ENCODE measurements around the gene BLOC1S1. TPM values are rescaled to one million over a fixed set of nuclear protein-coding genes. Genes with fewer than 3 reads are reported as not detected.
A peak's percentile ranks its signal among the peaks of the same experiment; 100 is the strongest.

Gene BLOC1S1
- total RNA-seq, 1 experiment from 2014 or later: 83.4 TPM

DNA sequence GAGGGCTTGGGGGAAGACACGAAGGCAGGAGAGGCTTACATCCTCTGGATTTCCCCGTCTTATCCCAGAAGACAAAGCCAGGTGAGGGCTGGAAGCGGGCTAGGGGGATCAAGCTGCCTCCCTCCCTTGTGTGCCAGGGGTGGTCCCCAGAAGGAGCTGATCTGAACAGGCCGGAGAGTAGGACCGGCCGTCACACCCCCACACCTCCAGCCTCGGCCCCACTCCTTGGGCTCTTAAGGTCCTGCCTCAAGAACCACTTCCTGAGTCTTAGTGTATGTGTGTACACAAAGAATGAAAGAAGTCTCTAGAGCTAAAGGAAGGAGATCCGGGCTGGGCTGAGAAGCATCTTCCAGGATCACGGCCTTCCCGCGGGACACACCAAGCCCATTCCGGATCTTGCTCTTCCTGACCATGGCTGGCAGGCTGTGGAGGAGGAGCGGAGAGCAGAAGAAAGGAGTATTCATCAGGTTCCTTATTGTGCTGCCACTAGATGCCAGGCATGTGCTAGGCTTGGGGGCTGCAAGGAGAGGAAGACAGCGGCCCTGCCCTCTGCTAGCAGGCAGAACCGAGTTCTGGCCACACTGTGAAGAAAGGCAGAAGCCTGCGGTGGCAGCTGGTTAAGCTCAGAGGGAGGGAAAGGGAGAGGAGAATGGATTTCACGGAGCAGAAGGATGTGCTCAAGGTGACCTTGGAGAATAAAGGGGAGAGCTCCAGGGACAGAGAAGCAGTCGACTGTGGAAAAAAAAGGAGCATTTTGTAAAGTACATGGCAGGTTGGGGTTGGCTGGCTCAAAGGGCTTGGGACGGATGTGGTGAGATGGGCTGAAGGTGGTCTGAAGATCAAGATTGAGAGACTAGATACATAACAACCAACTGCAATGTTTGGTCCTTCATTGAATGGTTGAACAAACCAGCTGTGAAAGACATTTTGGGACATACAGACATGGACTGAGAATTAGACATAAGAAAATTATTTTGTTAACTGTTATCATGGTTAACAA lies 14.3 kb downstream of the BLOC1S1 start:
- H3K36me3 ChIP-seq (ENCODE audit: insufficient read depth, low read length): no peaks in the 10 kb centered on the region
- peaks cover 14% of the 10 kb centered on the region for H3K79me2 ChIP-seq (ENCODE audit: low read length)
- peak overlapping the region; percentile 96 for H3K9ac ChIP-seq (ENCODE audit: low read length)
- H3K9me2 ChIP-seq (replicated peaks; ENCODE audit: insufficient read depth, low read length): no peaks in the 10 kb centered on the region
- peak overlapping the region; percentile 95; the same call in 1 of the 2 replicates for H2AFZ ChIP-seq (ENCODE audit: low read length)
- H3K9me3 ChIP-seq (ENCODE audit: low read length): no peaks in the 10 kb centered on the region
- peak overlapping the region; percentile 95 for H3K4me3 ChIP-seq (ENCODE audit: low read length)
- no peak overlapping the region for H3K27ac ChIP-seq (ENCODE audit: low read length)
- no peaks in the 10 kb centered on the region for H4K20me1 ChIP-seq (ENCODE audit: insufficient read depth, low read depth, low read length)
- peak overlapping the region; percentile 99 for H3K4me2 ChIP-seq (ENCODE audit: low read depth, low read length, poor library complexity, severe bottlenecking)
- peaks cover 47% of the 10 kb centered on the region for H3K4me1 ChIP-seq (ENCODE audit: low read length)
- peak; percentile 60 for DNase-seq
- no peaks in the 10 kb centered on the region for H3K27me3 ChIP-seq (ENCODE audit: low read length)

GRCh38 chr12:55732288-55732687 lies 16.4 kb downstream of the BLOC1S1 start:
- peaks cover 12% of the 10 kb centered on the region for H3K79me2 ChIP-seq (ENCODE audit: low read length)
- H3K4me3 ChIP-seq (ENCODE audit: low read length): no peak overlapping the region
- H3K4me1 ChIP-seq (ENCODE audit: low read length): peaks cover 40% of the 10 kb centered on the region
- H4K20me1 ChIP-seq (ENCODE audit: insufficient read depth, low read depth, low read length): no peaks in the 10 kb centered on the region
- H3K9ac ChIP-seq (ENCODE audit: low read length): peak overlapping the region; percentile 12; the same call in 1 of the 2 replicates
- no peaks in the 10 kb centered on the region for H3K27me3 ChIP-seq (ENCODE audit: low read length)
- no peak overlapping the region for H2AFZ ChIP-seq (ENCODE audit: low read length)
- no peaks in the 10 kb centered on the region for H3K36me3 ChIP-seq (ENCODE audit: insufficient read depth, low read length)
- no peak overlapping the region for H3K27ac ChIP-seq (ENCODE audit: low read length)
- no peak for DNase-seq
- H3K4me2 ChIP-seq (ENCODE audit: low read depth, low read length, poor library complexity, severe bottlenecking): no peak overlapping the region
- H3K9me3 ChIP-seq (ENCODE audit: low read length): no peaks in the 10 kb centered on the region
- no peaks in the 10 kb centered on the region for H3K9me2 ChIP-seq (replicated peaks; ENCODE audit: insufficient read depth, low read length)

DNA sequence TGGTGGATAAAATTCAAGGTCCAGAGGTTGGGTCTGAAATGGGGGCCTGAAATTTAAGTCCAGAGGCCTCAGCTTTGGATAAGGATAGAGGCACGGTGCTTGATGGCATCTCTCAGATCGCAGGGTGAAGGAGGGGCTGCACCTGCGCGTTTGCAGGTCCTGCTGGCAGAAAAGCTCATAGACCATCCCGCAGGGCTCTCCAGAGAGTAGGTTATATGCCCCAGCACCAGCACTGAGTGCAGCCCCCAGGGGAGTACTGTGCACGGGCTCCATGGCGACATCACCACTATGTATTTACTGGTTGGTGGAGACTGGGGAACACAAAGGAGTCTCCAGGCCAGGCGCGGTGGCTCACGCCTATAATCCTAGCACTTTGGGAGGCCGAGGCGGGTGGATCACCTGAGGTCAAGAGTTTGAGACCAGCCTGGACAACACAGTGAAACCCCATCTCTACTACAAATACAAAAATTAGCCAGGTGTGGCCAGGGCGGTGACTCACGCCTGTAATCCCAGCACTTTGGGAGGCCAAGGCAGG lies 17.2 kb downstream of the BLOC1S1 start:
- H3K4me3 ChIP-seq (ENCODE audit: low read length): no peak overlapping the region
- no peaks in the 10 kb centered on the region for H4K20me1 ChIP-seq (ENCODE audit: insufficient read depth, low read depth, low read length)
- H3K9ac ChIP-seq (ENCODE audit: low read length): peak overlapping the region; percentile 12; the same call in 1 of the 2 replicates
- no peaks in the 10 kb centered on the region for H3K9me2 ChIP-seq (replicated peaks; ENCODE audit: insufficient read depth, low read length)
- H2AFZ ChIP-seq (ENCODE audit: low read length): no peak overlapping the region
- H3K9me3 ChIP-seq (ENCODE audit: low read length): no peaks in the 10 kb centered on the region
- no peaks in the 10 kb centered on the region for H3K36me3 ChIP-seq (ENCODE audit: insufficient read depth, low read length)
- peak overlapping the region; percentile 8 for H3K4me2 ChIP-seq (ENCODE audit: low read depth, low read length, poor library complexity, severe bottlenecking)
- no peaks in the 10 kb centered on the region for H3K27me3 ChIP-seq (ENCODE audit: low read length)
- peak; percentile 73 for DNase-seq
- H3K27ac ChIP-seq (ENCODE audit: low read length): no peak overlapping the region
- H3K79me2 ChIP-seq (ENCODE audit: low read length): peaks cover 4% of the 10 kb centered on the region
- peaks cover 40% of the 10 kb centered on the region for H3K4me1 ChIP-seq (ENCODE audit: low read length)

DNA sequence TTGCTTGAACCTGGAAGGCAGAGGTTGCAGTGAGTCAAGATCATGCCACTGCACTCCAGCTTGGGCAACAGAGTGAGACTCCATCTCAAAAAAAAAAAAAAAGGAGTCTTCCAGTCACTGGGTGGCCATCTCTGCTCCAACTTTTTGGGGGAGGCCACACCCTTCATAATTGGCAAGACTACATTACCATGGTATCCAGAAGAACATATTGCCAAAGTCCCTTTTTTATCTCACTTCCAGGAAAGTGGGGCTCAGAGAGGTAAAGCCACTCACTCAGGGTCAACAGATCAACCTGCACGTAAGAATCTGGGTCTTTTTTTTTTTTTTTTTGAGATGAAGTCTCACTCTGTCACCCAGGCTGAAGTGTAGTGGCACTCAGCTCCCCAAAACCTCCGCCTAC lies 18.0 kb downstream of the BLOC1S1 start:
- Histone ChIP-seq H3K9me2 (replicated peaks; ENCODE audit: insufficient read depth, low read length) (no peaks in the 10 kb centered on the region), H3K4me1 (ENCODE audit: low read length) (peaks cover 44% of the 10 kb centered on the region), H3K79me2 (ENCODE audit: low read length) (no peaks in the 10 kb centered on the region), H3K27ac (ENCODE audit: low read length) (no peak overlapping the region), H4K20me1 (ENCODE audit: insufficient read depth, low read depth, low read length) (no peaks in the 10 kb centered on the region), H3K27me3 (ENCODE audit: low read length) (no peaks in the 10 kb centered on the region), H2AFZ (ENCODE audit: low read length) (no peak overlapping the region), H3K4me3 (ENCODE audit: low read length) (no peak overlapping the region), H3K36me3 (ENCODE audit: insufficient read depth, low read length) (no peaks in the 10 kb centered on the region), H3K4me2 (ENCODE audit: low read depth, low read length, poor library complexity, severe bottlenecking) (no peak overlapping the region), H3K9me3 (ENCODE audit: low read length) (no peaks in the 10 kb centered on the region), H3K9ac (ENCODE audit: low read length) (no peak overlapping the region)
- no peak for DNase-seq

- Histone ChIP-seq H3K27ac (ENCODE audit: low read length) (no peak overlapping the region), H3K4me1 (ENCODE audit: low read length) (peaks cover 41% of the 10 kb centered on the region), H3K9ac (ENCODE audit: low read length) (no peak overlapping the region), H3K36me3 (ENCODE audit: insufficient read depth, low read length) (no peaks in the 10 kb centered on the region), H3K9me2 (replicated peaks; ENCODE audit: insufficient read depth, low read length) (no peaks in the 10 kb centered on the region), H3K4me2 (ENCODE audit: low read depth, low read length, poor library complexity, severe bottlenecking) (no peak overlapping the region), H3K27me3 (ENCODE audit: low read length) (no peaks in the 10 kb centered on the region), H3K79me2 (ENCODE audit: low read length) (no peaks in the 10 kb centered on the region), H3K4me3 (ENCODE audit: low read length) (no peak overlapping the region), H4K20me1 (ENCODE audit: insufficient read depth, low read depth, low read length) (no peaks in the 10 kb centered on the region), H2AFZ (ENCODE audit: low read length) (no peak overlapping the region), H3K9me3 (ENCODE audit: low read length) (no peaks in the 10 kb centered on the region)
- DNase-seq: no peak
These were observed 18.7 kb downstream of the BLOC1S1 start for GRCh38 chr12:55734595-55734994.

DNA sequence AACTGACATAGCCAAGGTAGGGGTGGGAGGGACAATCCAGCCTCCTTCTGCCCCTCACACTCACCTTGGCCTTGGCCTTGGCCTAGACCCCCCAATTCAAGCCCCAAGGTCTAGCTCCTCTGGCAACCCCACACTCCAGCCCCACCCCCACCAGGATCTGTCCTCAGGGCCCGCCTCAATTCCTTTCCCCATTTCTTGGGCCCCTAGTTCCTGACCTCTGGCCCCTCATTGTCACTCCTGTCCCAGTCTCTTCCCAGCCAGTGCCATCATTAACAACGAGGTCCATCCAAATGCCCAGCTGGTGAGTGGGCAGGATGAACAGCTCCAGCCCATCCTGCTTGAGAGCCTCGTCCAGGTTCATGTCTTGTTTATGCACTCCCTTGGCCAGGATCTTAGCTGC lies 20.2 kb downstream of the BLOC1S1 start:
- no peaks in the 10 kb centered on the region for H3K79me2 ChIP-seq (ENCODE audit: low read length)
- H3K36me3 ChIP-seq (ENCODE audit: insufficient read depth, low read length): no peaks in the 10 kb centered on the region
- DNase-seq: no peak
- H3K9me2 ChIP-seq (replicated peaks; ENCODE audit: insufficient read depth, low read length): no peaks in the 10 kb centered on the region
- H3K27ac ChIP-seq (ENCODE audit: low read length): no peak overlapping the region
- H3K4me2 ChIP-seq (ENCODE audit: low read depth, low read length, poor library complexity, severe bottlenecking): no peak overlapping the region
- H3K4me1 ChIP-seq (ENCODE audit: low read length): peaks cover 32% of the 10 kb centered on the region
- H3K4me3 ChIP-seq (ENCODE audit: low read length): no peak overlapping the region
- H3K27me3 ChIP-seq (ENCODE audit: low read length): no peaks in the 10 kb centered on the region
- no peaks in the 10 kb centered on the region for H3K9me3 ChIP-seq (ENCODE audit: low read length)
- no peaks in the 10 kb centered on the region for H4K20me1 ChIP-seq (ENCODE audit: insufficient read depth, low read depth, low read length)
- H2AFZ ChIP-seq (ENCODE audit: low read length): no peak overlapping the region
- no peak overlapping the region for H3K9ac ChIP-seq (ENCODE audit: low read length)

- Histone ChIP-seq H3K27ac (ENCODE audit: low read length) (no peak overlapping the region), H3K79me2 (ENCODE audit: low read length) (no peaks in the 10 kb centered on the region), H3K9me2 (replicated peaks; ENCODE audit: insufficient read depth, low read length) (no peaks in the 10 kb centered on the region), H3K4me2 (ENCODE audit: low read depth, low read length, poor library complexity, severe bottlenecking) (peak overlapping the region; percentile 99), H3K36me3 (ENCODE audit: insufficient read depth, low read length) (no peaks in the 10 kb centered on the region), H3K9ac (ENCODE audit: low read length) (peak overlapping the region; percentile 78), H4K20me1 (ENCODE audit: insufficient read depth, low read depth, low read length) (no peaks in the 10 kb centered on the region), H3K9me3 (ENCODE audit: low read length) (no peaks in the 10 kb centered on the region), H3K4me1 (ENCODE audit: low read length) (peaks cover 31% of the 10 kb centered on the region), H3K27me3 (ENCODE audit: low read length) (no peaks in the 10 kb centered on the region), H3K4me3 (ENCODE audit: low read length) (peak overlapping the region; percentile 85; the same call in 1 of the 2 replicates), H2AFZ (ENCODE audit: low read length) (no peak overlapping the region)
- peak; percentile 86 for DNase-seq
These were observed 21.1 kb downstream of the BLOC1S1 start for GRCh38 chr12:55736780-55737580.
